GM12875 (cell line): ENCODE results near the gene KCNJ14.

Experiments
- H3K4me3 ChIP-seq: one replicate; pipeline ENCODE4 v1.5.1; 2011; ENCODE audit warnings: low read depth, low read length, control low read depth
- CTCF ChIP-seq: IDR thresholded peaks from 2 replicates; pipeline ENCODE4 v1.5.1; 2011; ENCODE audit warnings: low read depth, mild to moderate bottlenecking, control low read depth, inconsistent platforms, low read length, moderate library complexity, borderline replicate concordance; ENCODE audit not compliant: insufficient read depth

KCNJ14 gene

GRCh38 chr19:48441360-48442050, 13.9 kb upstream of the KCNJ14 start:
- no peak for TF ChIP-seq CTCF
- H3K4me3 ChIP-seq, result no peak overlapping the region

GRCh38 chr19:48442116-48443035, 13.0 kb upstream of the KCNJ14 start:
- TF ChIP-seq CTCF, result no peak
- H3K4me3 ChIP-seq, result no peak overlapping the region

- no peak for TF ChIP-seq CTCF
- no peak overlapping the region for H3K4me3 ChIP-seq
Observed at GRCh38 chr19:48443256-48443655, 12.1 kb upstream of the KCNJ14 start.

GRCh38 chr19:48443731-48444128, 11.6 kb upstream of the KCNJ14 start:
- no peak overlapping the region for H3K4me3 ChIP-seq
- TF ChIP-seq CTCF, result no peak

- no peak for TF ChIP-seq CTCF
- H3K4me3 ChIP-seq, result peak overlapping the region; percentile 40
Observed at GRCh38 chr19:48444129-48444935, 11.0 kb upstream of the KCNJ14 start.

GRCh38 chr19:48444936-48445200, 10.5 kb upstream of the KCNJ14 start:
- TF ChIP-seq CTCF, result no peak
- H3K4me3 ChIP-seq, result peak overlapping the region; percentile 90
